Upper lobe of left lung (tissue), 4 donors: ENCODE measurements around the gene UTS2.

Experiments used
- EP300 ChIP-seq, 4 donors: sonication (generic); formaldehyde crosslinking; IDR thresholded peaks; one replicate each; pipeline ENCODE4 v1.5.1; 2017; ENCODE audit warnings: antibody characterized with exemption in 4 of 4, control low read depth in 2 of 4
- POLR2A ChIP-seq, 4 donors: fragments of 450-650 bp; IDR thresholded peaks; one replicate each; pipeline ENCODE4 v1.5.1; 2016 to 2017; ENCODE audit warnings: antibody characterized with exemption in 4 of 4, mild to moderate bottlenecking in 2 of 4
- POLR2AphosphoS5 ChIP-seq, 2 donors: sonication (generic); formaldehyde crosslinking; IDR thresholded peaks; one replicate each; pipeline ENCODE4 v1.5.1; 2017; ENCODE audit warnings: antibody characterized with exemption in 2 of 2
- TF ChIP-seq, protein P1 (sequence below), 6 experiments: fragments of 450-650 bp in 4 of 6; fragments of 200-600 bp in 2 of 6; sonication (generic) in 2 of 6; IDR thresholded peaks; one replicate each; pipeline ENCODE4 v1.5.1; 2016 to 2019; ENCODE audit warnings: antibody characterized with exemption in 6 of 6

DNA sequence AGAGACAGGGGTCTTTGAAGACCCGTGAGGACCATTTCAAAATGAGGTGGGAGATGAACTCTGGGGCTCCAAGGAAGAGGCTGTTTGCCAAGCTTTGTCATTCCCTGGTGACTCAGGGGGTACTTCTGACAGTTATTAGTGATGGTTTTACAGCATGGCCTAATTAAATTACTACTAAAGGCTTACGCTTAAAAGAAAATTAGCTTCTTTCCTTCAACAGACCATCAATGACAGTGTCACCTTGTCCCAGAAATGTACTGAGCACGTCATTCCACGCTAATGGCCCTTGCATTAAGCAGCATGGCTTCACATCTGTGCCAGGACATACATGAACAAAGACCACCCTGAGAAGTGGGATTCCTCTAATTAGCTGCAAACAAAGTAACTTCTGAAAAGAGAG, 5.1 kb upstream of the UTS2 start:
- TF ChIP-seq POLR2AphosphoS5 (IDR thresholded peaks at IDR 0.05): no peak
- TF ChIP-seq, protein P1, sequence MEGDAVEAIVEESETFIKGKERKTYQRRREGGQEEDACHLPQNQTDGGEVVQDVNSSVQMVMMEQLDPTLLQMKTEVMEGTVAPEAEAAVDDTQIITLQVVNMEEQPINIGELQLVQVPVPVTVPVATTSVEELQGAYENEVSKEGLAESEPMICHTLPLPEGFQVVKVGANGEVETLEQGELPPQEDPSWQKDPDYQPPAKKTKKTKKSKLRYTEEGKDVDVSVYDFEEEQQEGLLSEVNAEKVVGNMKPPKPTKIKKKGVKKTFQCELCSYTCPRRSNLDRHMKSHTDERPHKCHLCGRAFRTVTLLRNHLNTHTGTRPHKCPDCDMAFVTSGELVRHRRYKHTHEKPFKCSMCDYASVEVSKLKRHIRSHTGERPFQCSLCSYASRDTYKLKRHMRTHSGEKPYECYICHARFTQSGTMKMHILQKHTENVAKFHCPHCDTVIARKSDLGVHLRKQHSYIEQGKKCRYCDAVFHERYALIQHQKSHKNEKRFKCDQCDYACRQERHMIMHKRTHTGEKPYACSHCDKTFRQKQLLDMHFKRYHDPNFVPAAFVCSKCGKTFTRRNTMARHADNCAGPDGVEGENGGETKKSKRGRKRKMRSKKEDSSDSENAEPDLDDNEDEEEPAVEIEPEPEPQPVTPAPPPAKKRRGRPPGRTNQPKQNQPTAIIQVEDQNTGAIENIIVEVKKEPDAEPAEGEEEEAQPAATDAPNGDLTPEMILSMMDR (IDR thresholded peaks at IDR 0.05): no peak
- no peak for TF ChIP-seq POLR2A (IDR thresholded peaks at IDR 0.05)
- no peak for TF ChIP-seq EP300 (IDR thresholded peaks at IDR 0.05)
